Nephron (organoid): ENCODE measurements around the gene UBE3B.

Source experiments
- H3K27ac Mint-ChIP-seq, 3 experiments: 2 replicates each; pipeline ENCODE4 v1.8.0; 2020; ENCODE audit warnings: mixed read lengths in 3 of 3, mild to moderate bottlenecking in 2 of 3, moderate library complexity in 1 of 3
- H3K27me3 Mint-ChIP-seq: 2 replicates; pipeline ENCODE4 v1.8.0; 2021; ENCODE audit warnings: low read depth, mild to moderate bottlenecking, moderate library complexity, mixed read lengths
- H3K36me3 Mint-ChIP-seq: 2 replicates; pipeline ENCODE4 v1.8.0; 2020; ENCODE audit warnings: low read depth, mixed read lengths
- H3K4me1 Mint-ChIP-seq: 2 replicates; pipeline ENCODE4 v1.8.0; 2020; ENCODE audit warnings: mixed read lengths
- H3K4me3 Mint-ChIP-seq, 3 experiments: 2 replicates each; pipeline ENCODE4 v1.8.0; 2020; ENCODE audit warnings: mild to moderate bottlenecking in 3 of 3, mixed read lengths in 3 of 3, moderate library complexity in 2 of 3
- H3K9me3 Mint-ChIP-seq: 2 replicates; pipeline ENCODE4 v1.8.0; 2020; ENCODE audit warnings: mixed read lengths
- TF ChIP-seq, protein P1 (sequence below), 3 experiments: fragments of 200-600 bp; sonication (generic); IDR thresholded peaks; one replicate each; pipeline ENCODE4 v1.5.0; 2021; ENCODE audit warnings: antibody characterized with exemption in 3 of 3; ENCODE audit not compliant: unreplicated experiment in 3 of 3

The UBE3B gene

DNA sequence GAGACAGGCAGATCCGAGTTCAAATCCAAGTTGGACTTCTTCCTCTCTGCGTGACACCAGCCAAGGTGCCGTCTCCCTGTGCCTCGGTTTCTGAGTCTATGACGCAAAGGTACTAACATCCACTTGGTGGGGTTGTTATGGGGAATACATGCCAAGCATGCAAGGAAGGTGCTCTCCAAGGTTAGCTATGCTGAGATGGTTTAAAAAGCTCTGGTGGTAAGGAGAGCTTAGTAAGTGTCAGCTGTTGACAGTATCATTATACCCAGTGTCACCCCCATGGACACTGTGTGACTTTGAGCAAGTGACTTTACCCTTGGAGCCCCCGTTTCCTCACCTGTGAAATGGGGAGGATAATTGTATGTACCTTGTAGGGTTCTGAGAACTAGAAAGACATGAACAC lies 73.7 kb downstream of the UBE3B start:
- Mint-ChIP-seq H3K4me1 (peaks cover 8% of the 10 kb centered on the region), H3K27me3 (peaks cover 60% of the 10 kb centered on the region), H3K27ac (no peak overlapping the region), H3K9me3 (no peaks in the 10 kb centered on the region), H3K36me3 (no peaks in the 10 kb centered on the region), H3K4me3 (no peak overlapping the region)
- TF ChIP-seq, protein P1, sequence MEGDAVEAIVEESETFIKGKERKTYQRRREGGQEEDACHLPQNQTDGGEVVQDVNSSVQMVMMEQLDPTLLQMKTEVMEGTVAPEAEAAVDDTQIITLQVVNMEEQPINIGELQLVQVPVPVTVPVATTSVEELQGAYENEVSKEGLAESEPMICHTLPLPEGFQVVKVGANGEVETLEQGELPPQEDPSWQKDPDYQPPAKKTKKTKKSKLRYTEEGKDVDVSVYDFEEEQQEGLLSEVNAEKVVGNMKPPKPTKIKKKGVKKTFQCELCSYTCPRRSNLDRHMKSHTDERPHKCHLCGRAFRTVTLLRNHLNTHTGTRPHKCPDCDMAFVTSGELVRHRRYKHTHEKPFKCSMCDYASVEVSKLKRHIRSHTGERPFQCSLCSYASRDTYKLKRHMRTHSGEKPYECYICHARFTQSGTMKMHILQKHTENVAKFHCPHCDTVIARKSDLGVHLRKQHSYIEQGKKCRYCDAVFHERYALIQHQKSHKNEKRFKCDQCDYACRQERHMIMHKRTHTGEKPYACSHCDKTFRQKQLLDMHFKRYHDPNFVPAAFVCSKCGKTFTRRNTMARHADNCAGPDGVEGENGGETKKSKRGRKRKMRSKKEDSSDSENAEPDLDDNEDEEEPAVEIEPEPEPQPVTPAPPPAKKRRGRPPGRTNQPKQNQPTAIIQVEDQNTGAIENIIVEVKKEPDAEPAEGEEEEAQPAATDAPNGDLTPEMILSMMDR (IDR thresholded peaks at IDR 0.05; ENCODE audit: unreplicated experiment in 3 of 3), result no peak

- H3K4me3 Mint-ChIP-seq, result no peak overlapping the region
- peaks cover 56% of the 10 kb centered on the region for H3K27me3 Mint-ChIP-seq
- H3K4me1 Mint-ChIP-seq, result peaks cover 8% of the 10 kb centered on the region
- no peak overlapping the region for H3K27ac Mint-ChIP-seq
- TF ChIP-seq, protein P1 (IDR thresholded peaks at IDR 0.05; ENCODE audit: unreplicated experiment in 3 of 3), result no peak
- H3K36me3 Mint-ChIP-seq, result peaks cover 6% of the 10 kb centered on the region
- H3K9me3 Mint-ChIP-seq, result no peaks in the 10 kb centered on the region
These were observed 75.5 kb downstream of the UBE3B start for GRCh38 chr12:109552971-109553370.

- Mint-ChIP-seq H3K4me3 (no peak overlapping the region), H3K27me3 (peaks cover 50% of the 10 kb centered on the region), H3K9me3 (no peaks in the 10 kb centered on the region), H3K36me3 (peaks cover 6% of the 10 kb centered on the region), H3K27ac (no peak overlapping the region), H3K4me1 (peaks cover 8% of the 10 kb centered on the region)
- TF ChIP-seq, protein P1 (IDR thresholded peaks at IDR 0.05; ENCODE audit: unreplicated experiment in 3 of 3), result no peak
These were observed 76.0 kb downstream of the UBE3B start for GRCh38 chr12:109553483-109553882.

- TF ChIP-seq, protein P1 (IDR thresholded peaks at IDR 0.05; ENCODE audit: unreplicated experiment in 3 of 3), result no peak
- Mint-ChIP-seq H3K4me3 (no peak overlapping the region), H3K27ac (no peak overlapping the region), H3K4me1 (peaks cover 8% of the 10 kb centered on the region), H3K36me3 (peaks cover 6% of the 10 kb centered on the region), H3K9me3 (no peaks in the 10 kb centered on the region), H3K27me3 (peaks cover 46% of the 10 kb centered on the region)
These were observed 76.6 kb downstream of the UBE3B start for GRCh38 chr12:109553906-109554500.

DNA sequence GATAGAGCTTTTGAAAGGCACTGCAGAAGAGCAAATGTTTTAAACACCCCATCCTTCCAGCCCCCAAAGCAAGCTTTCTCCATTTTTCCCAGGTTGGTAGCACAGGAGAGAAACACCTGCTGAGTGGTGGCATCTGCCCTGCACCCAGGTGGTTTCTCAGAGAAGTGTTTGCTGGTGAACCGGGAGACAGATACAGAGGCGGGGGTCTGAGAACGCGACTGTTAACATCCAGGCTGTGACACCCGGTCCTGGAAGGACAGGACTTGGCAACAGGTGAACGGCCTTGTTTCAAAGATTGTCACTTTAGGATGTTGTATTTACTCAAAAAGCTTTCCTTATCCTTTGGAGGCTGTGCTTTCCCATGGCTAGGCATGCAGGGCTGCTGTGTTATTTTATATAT lies 77.3 kb downstream of the UBE3B start:
- H3K4me3 Mint-ChIP-seq, result no peak overlapping the region
- peaks cover 5% of the 10 kb centered on the region for H3K4me1 Mint-ChIP-seq
- H3K27me3 Mint-ChIP-seq, result peaks cover 38% of the 10 kb centered on the region
- H3K36me3 Mint-ChIP-seq, result peaks cover 6% of the 10 kb centered on the region
- H3K9me3 Mint-ChIP-seq, result no peaks in the 10 kb centered on the region
- H3K27ac Mint-ChIP-seq, result no peak overlapping the region
- TF ChIP-seq, protein P1 (IDR thresholded peaks at IDR 0.05; ENCODE audit: unreplicated experiment in 3 of 3), result no peak
